Activated naive CD4-positive, alpha-beta T cell treated with anti-CD3 and anti-CD28 coated beads, Interleukin-2, amount 50 U/mL, for 72 hours (primary cell): Measurements from ENCODE around the gene ADGRD1. TPM values are rescaled to one million over a fixed set of nuclear protein-coding genes. Genes with fewer than 3 reads are reported as not detected.

Source experiments
- ATAC-seq, 2 donors: fragments of 150-1000 bp; cut with Tn5 transposase; 2 replicates each; pipeline ENCODE4 v1.10.0; 2021; ENCODE audit warnings: mild to moderate bottlenecking in 2 of 2, moderate library complexity in 2 of 2
- DNase-seq, 2 donors: peaks; one replicate each; pipeline ENCODE4 v3.0.0; 2021 to 2022; ENCODE audit warnings: low spot score in 2 of 2
- H3K27ac Mint-ChIP-seq, 2 donors: one replicate each; pipeline ENCODE4 v1.8.0; 2022; ENCODE audit warnings: mild to moderate bottlenecking in 2 of 2, mixed read lengths in 2 of 2
- H3K36me3 Mint-ChIP-seq, 2 donors: one replicate each; pipeline ENCODE4 v1.8.0; 2022; ENCODE audit warnings: mixed read lengths in 2 of 2
- H3K9me3 Mint-ChIP-seq, 2 donors: one replicate each; pipeline ENCODE4 v1.8.0; 2022; ENCODE audit warnings: mixed read lengths in 2 of 2
- total RNA-seq, 2 donors: library from RNA; stranded (reverse); gene quantifications; one replicate each; pipeline ENCODE4 v1.2.3, GENCODE V29; 2022

The ADGRD1 gene
- total RNA-seq, 2 donors from 2014 or later: 0.70 TPM; not detected in 1

DNA sequence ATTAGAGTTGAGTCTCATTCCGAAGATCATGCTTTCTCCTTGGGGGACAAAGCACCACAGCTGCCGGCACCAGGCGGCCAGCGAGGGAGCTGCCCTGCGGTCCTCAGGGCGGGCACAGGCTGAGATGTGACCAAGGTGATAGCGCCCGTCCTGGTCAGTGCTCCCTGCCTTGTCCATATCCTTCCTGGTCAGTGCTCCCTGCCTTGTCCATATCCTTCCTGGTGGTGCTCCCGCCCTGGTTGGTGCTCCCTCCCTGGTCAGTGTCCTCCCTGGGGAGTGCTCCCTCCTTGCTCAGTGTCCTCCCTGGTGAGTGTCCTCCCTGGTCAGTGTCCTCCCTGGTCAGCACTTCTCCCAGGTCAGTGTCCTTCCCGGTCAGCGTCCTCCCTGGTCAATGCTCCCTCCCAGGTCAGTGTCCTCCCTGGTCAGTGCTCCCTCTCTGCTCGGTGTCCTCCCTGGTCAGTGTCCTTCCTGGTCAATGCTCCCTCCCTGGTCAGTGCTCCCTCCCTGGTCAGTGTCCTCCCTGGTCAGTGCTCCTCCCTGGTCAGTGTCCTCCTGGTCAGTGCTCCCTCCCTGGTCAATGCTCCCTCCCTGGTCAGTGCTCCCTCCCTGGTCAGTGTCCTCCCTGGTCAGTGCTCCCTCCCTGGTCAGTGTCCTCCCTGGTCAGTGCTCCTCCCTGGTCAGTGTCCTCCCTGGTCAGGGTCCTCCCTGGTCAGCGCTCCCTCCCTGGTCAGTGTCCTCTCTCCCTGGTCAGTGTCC lies 92.2 kb downstream of the ADGRD1 start:
- H3K36me3 Mint-ChIP-seq: no peaks in the 10 kb centered on the region
- DNase-seq (no peak), ATAC-seq (no peak)
- no peak overlapping the region for H3K27ac Mint-ChIP-seq
- no peaks in the 10 kb centered on the region for H3K9me3 Mint-ChIP-seq

DNA sequence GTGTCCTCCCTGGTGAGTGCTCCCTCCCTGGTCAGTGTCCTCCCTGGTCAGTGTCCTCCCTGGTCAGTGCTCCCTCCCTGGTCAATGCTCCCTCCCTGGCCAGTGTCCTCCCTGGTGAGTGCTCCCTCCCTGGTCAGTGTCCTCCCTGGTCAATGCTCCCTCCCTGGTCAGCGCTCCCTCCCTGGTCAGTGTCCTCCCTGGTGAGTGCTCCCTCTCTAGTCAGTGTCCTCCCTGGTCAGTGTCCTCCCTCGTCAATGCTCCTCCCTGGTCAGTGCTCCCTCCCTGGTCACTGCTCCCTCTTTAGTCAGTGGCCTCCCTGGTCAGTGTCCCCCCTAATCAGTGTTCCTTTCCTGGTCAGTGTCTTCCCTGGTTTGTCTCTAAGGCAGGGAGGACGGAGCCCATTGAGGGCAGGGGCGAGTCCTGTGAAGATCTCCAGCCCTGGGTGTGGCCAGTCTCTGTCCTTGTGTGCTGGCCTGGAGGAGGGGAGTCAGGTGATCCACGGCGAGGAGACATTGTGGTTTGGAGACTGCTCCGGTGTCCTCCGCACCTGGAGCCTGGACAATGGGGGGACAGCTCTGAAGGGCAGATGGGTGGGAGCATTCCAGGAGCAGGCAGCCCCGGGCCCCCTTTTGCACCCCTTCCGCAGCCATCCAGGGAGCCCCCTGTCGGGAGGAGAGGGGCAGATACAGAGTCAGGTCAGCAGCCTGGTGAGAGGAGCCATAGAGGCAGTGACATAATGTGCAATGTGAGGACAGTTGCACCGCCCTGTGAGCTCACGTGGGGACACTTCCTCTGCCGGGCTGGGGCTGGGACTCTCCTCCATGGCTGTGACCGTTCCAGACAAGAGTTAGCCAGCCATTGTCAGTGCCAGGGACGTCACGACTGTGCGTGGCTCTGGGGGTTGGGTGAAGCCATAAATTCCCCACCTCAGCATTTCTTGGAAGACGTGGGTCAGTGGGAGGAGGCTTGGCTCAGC lies 93.4 kb downstream of the ADGRD1 start:
- peak overlapping the region in 1 of 2 donors; percentile 72 for H3K27ac Mint-ChIP-seq
- DNase-seq (no peak), ATAC-seq (peak; percentile 20 to 56)

DNA sequence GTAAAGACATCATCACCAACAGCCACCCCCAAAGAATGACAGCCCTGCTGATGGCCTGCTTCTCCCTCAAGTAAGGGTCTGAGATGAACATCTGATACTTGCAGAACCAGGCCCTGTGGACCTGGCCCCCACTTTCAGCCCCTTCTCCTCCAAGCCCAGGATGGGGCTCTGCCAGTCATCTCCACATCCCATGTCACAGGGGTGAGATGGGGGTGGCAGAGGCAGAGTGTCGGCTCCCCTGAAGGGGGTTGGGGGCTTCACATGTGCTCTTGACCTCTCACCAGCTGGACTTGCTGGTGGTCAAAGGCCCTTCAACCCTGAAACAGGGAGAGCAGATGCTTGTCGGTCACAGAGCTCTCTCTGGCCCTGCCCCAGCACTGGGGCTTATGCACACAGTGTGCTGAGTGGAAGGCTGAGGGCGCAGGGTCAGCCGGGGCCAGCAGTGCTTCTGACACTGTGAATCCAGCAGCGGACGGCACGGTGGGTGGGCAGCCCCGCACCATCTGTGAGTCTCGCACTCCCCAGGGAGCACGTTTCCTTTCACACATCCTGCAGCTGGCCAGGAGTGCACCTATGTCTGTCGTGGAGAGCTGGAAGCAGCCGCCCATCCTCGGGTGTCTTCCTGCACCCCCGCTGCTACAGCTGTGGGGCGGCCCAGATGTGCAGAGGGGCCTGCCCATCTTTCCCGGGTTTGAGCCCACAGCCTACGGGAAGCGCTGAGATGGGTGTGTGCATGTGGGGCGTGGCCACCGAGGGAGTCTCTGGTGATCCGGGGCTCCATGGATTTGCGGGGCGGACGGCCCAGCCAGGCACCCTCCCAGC lies 94.3 kb downstream of the ADGRD1 start:
- no peak for DNase-seq
- no peaks in the 10 kb centered on the region for H3K36me3 Mint-ChIP-seq
- no peaks in the 10 kb centered on the region for H3K9me3 Mint-ChIP-seq
- ATAC-seq: peak in 1 of 2 donors; percentile 40
- H3K27ac Mint-ChIP-seq: no peak overlapping the region

More for the DNA sequence above, 93.4 kb downstream of the ADGRD1 start:
- Mint-ChIP-seq H3K9me3 (no peaks in the 10 kb centered on the region), H3K36me3 (no peaks in the 10 kb centered on the region)

DNA sequence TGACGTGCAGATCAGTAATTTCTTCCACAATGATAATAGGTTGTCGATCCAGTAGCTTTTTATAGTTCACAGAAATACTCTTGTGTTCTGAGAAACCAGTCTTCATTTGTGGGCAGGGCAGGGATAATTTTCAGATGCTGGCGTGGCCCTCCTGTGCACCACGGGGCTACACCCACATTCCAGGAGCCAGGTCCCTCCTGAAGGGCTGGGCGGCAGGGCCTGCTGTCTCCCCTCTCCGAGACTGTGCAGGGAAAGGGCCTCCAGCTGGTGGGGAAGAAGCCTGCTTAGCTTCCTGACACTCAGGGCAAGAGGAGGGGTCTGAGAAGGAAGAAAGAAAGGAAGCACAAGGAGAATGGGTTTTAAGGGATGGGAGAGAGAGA lies 94.9 kb downstream of the ADGRD1 start:
- ATAC-seq (no peak), DNase-seq (no peak)
- Mint-ChIP-seq H3K9me3 (no peaks in the 10 kb centered on the region), H3K36me3 (no peaks in the 10 kb centered on the region), H3K27ac (no peak overlapping the region)

- Mint-ChIP-seq H3K36me3 (no peaks in the 10 kb centered on the region), H3K27ac (no peak overlapping the region), H3K9me3 (no peaks in the 10 kb centered on the region)
- no peak for ATAC-seq
- DNase-seq: no peak
Measured at GRCh38 chr12:131049002-131049401, 95.3 kb downstream of the ADGRD1 start.

DNA sequence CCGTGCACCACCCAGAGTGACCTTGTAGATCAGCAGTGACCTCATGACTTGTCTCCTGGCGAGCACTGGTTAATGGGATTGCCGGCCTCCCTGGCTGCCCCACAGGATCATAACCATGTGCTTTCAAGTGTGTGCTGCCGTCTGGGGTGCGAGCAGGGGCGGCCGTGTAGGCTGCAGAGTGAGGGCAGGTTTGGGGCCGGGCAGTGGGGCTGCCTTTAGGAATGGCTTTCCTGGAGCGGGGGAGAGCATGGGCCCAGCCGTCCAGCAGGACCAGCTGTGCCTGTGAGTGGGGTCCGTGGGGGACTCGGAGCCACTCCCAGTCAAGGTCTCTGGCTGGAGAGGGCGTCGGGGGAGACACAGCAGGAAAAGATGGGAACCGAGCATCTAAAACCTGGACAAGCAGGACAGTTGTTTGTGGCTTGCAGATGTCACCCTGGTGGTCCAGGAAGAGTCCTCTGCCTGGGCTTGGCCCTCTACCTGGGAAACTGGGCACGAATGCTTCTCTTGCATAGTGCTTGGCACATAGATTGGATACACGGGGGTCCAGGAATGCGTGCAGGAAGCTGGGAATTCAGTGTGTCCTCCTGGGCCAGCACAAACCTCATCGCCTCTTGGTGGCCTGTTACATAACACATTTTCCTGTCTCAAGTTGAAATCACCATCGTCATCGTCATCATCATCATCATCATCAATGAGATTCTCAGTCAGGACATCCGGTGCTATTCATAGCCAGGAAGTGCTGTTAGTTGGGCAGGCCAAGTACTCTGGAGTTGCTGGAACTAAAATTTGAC lies 96.0 kb downstream of the ADGRD1 start:
- no peaks in the 10 kb centered on the region for H3K9me3 Mint-ChIP-seq
- H3K36me3 Mint-ChIP-seq: no peaks in the 10 kb centered on the region
- no peak overlapping the region for H3K27ac Mint-ChIP-seq
- no peak for ATAC-seq
- DNase-seq: no peak

- H3K36me3 Mint-ChIP-seq: no peaks in the 10 kb centered on the region
- ATAC-seq: no peak
- H3K9me3 Mint-ChIP-seq: no peaks in the 10 kb centered on the region
- DNase-seq: no peak
- no peak overlapping the region for H3K27ac Mint-ChIP-seq
Measured at GRCh38 chr12:131050463-131051154, 96.9 kb downstream of the ADGRD1 start.

GRCh38 chr12:131051155-131051473 lies 97.4 kb downstream of the ADGRD1 start:
- no peak for ATAC-seq
- no peaks in the 10 kb centered on the region for H3K36me3 Mint-ChIP-seq
- H3K9me3 Mint-ChIP-seq: no peaks in the 10 kb centered on the region
- DNase-seq: no peak
- H3K27ac Mint-ChIP-seq: no peak overlapping the region

GRCh38 chr12:131052063-131052781 lies 98.5 kb downstream of the ADGRD1 start:
- H3K27ac Mint-ChIP-seq: no peak overlapping the region
- H3K36me3 Mint-ChIP-seq: no peaks in the 10 kb centered on the region
- no peak for DNase-seq
- no peak for ATAC-seq
- no peaks in the 10 kb centered on the region for H3K9me3 Mint-ChIP-seq

DNA sequence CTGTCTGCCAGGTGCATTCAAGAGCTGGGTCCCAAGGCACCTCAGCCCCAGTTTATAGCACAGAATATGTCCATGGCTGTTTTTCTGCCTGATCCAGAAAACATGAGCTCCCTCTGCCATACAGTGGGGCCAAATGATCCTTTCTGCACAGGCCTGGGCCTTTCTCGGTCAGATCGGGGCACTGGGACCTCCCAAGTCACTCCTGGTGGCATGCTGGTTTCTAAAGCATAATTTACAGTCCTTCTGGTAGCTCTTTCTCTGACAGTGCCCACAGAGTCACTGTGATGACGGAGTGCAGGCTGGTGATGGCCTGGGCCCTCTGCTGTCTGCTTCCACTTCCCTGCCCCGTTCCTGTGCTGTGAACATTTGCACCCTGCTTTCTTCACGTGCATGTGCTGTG lies 99.2 kb downstream of the ADGRD1 start:
- Mint-ChIP-seq H3K27ac (no peak overlapping the region), H3K9me3 (no peaks in the 10 kb centered on the region), H3K36me3 (no peaks in the 10 kb centered on the region)
- ATAC-seq: no peak
- no peak for DNase-seq

DNA sequence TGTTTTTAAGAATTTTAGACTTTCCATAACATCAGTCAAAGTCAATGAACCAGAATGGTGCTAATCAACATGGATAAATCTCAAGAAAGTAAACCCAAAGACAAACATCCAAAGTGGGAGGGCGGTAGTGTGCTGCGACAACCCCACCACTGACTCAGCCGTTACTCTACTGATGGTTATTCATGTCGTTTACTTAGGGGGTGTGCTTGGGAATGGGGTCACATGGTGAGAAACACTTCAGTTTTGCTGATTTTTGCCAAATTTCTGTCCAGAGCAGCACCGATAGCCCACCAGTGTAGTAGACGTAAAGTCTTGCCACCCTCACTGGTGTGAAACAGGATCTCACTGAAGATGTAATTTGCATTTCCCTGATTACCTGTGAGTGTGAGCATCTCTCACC lies 99.9 kb downstream of the ADGRD1 start:
- H3K36me3 Mint-ChIP-seq: no peaks in the 10 kb centered on the region
- no peaks in the 10 kb centered on the region for H3K9me3 Mint-ChIP-seq
- no peak overlapping the region for H3K27ac Mint-ChIP-seq
- DNase-seq (no peak), ATAC-seq (no peak)

DNA sequence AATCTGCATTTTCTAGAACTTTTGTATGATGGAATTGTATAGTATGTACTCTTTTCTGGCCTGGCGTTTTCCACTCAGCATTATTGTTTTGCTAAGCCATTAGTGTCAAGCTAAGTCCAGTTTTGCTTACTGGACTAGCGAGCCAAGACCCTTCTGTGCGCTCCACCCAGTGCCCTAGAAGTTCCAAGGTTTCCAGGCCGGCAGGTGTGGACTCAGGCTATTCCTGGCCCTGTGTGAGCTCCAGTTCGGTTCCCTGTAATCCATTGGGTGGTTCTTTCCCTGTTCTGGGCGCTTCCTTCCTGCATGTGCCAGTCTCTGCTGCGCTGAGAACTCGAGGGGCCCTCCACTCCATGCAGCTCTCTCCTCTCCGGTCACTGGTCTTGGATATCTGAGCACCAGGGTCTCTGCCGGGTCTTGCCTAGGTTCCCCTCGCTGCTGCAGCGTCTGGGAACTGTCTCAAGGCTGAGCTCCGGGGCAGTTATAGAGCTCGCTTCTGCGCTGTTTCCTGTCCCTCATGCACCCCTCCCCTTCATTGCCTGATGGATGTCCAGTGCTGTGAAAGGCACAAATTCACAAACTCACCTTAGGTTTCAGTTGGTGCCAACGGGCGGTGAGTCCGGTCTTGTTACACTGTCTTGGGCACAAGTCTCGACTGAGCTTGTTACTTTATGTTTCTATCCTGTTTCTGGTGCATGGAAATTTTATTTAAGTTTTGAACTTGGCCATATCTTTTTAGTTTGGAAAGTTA lies 100.8 kb downstream of the ADGRD1 start:
- no peak for ATAC-seq
- no peak overlapping the region for H3K27ac Mint-ChIP-seq
- no peaks in the 10 kb centered on the region for H3K9me3 Mint-ChIP-seq
- H3K36me3 Mint-ChIP-seq: no peaks in the 10 kb centered on the region
- no peak for DNase-seq

DNA sequence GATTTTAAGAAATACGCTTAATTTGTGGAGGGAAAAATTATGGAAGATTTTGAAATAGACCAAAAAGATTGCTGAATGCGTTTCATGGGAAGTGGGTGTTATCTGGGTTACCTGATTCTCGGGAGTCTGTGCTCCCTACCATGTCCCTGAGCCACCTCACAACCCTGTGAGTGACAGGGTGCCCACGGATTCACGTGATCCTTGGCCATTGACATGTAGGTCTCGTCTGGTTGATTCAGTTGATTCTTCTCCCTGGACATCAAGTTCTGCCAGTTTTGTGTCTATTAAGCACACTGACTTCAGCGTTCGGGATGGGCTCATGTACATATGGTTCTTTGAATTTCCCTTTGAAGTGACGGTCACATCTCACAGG lies 101.4 kb downstream of the ADGRD1 start:
- DNase-seq (no peak), ATAC-seq (no peak)
- Mint-ChIP-seq H3K9me3 (no peaks in the 10 kb centered on the region), H3K27ac (no peak overlapping the region), H3K36me3 (no peaks in the 10 kb centered on the region)

DNA sequence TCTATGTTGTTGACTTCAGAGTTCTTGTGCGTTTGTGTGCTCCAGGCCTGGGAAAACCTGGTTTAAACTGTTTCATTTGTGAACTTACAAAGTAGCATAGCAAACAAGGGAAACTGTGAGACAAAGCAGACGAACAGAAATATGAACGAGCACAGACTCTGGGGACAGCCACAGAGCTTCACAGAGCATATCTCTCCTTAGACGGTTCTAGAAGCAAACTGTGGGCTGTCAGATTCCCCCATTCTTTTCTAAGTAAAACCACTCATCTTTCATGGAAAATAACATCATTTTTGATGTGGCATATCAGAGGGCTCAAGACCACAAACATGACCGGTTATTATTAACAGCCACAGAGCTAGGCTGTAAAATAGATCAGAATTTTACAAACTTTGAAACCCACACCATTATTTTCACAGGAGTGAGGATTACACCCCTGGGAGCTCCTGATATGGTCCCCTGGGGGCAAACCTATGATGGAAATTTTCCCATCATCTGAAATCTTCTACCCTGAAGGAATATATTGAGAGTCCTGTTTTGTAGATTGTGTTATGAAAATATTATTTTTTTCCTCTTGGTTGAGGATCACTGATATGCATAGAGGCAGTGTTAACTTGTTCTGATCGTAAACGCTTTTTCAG lies 102.0 kb downstream of the ADGRD1 start:
- no peaks in the 10 kb centered on the region for H3K9me3 Mint-ChIP-seq
- H3K27ac Mint-ChIP-seq: no peak overlapping the region
- no peak for DNase-seq

More for the DNA sequence above, 102.0 kb downstream of the ADGRD1 start:
- no peaks in the 10 kb centered on the region for H3K36me3 Mint-ChIP-seq
- no peak for ATAC-seq
